ENCODE results near the gene PIK3CD. TPM values are rescaled to one million over a fixed set of nuclear protein-coding genes. Genes with fewer than 3 reads are reported as not detected.

Gene PIK3CD
- total and polyA plus RNA-seq, 10 of the 15 experiments (the other 5 are each of a cell fraction or from before 2014, with no cell fraction given) = 7.0 to 101 (median 51.1) TPM

DNA sequence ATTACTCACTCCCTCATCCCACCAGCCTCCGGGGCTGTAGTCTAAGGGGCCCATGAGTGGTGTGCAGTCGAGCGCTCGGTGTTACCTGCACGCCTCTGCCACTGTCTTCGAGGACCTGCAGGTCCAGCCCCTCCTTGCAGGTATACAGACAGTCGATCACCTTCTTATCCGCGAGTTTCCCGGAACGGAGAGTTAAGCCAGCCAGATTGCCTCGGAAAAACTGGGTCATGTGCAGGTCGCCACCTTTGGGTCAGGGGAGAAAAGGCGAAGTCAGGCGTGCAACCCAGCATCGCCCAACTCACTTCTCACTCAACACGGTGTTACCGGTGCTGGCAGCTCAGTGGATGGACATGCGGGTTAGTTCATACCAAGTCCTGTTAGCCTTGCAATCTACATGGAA lies 84.3 kb downstream of the PIK3CD start (continued):
- TF ChIP-seq NRF1 (conservative IDR thresholded peaks at IDR 0.05; ENCODE audit: low read depth, low read length) = no peak

DNA sequence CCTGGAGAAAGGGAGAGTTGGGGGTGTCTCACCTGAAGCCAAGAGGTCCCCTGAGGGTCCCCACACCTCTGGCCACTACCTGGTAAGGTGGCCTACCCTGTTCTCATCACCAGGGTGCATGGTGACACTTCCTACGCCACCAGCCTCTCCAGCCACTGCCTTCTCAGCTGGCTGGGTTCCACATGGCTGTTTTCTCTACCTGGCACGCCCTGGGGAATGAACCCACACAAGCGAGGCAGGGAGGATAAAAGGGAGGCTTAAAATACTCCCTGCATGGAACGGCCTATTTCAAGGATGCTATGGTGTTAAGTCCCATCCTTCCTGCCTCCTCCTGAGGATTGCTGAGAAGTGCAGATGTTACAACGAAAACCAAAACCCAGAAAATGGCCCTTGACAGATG lies 84.7 kb downstream of the PIK3CD start:
- Histone ChIP-seq H3K36me3 (ENCODE audit: control insufficient read depth in 2 of 2, insufficient read depth in 2 of 2, low read length in 1 of 2) (peaks cover 38 to 39% of the 10 kb centered on the region in 2 experiments), H3K4me2 (ENCODE audit: control insufficient read depth, insufficient read depth) (no peak overlapping the region), H3K4me3 (no peak overlapping the region), H3K79me2 (ENCODE audit: control insufficient read depth, insufficient read depth, low read length) (no peaks in the 10 kb centered on the region), H3K9me3 (replicated peaks; ENCODE audit: control insufficient read depth, insufficient read depth, low read length) (no peaks in the 10 kb centered on the region; the same call in 2 of the 3 replicates), H3K9ac (ENCODE audit: control insufficient read depth, insufficient read depth, low read length) (no peak overlapping the region), H3K4me1 (ENCODE audit: control insufficient read depth, insufficient read depth, low read length) (peaks cover 5% of the 10 kb centered on the region; the same call in 1 of the 2 replicates), H3K27me3 (replicated peaks in 1 of 2; ENCODE audit: control insufficient read depth in 2 of 2, insufficient read depth in 2 of 2, low read length in 1 of 2) (no peaks in the 10 kb centered on the region), H3K27ac (ENCODE audit: control insufficient read depth, insufficient read depth) (no peak overlapping the region), H4K20me1 (ENCODE audit: control insufficient read depth, insufficient read depth) (no peaks in the 10 kb centered on the region), H2AFZ (ENCODE audit: control insufficient read depth, low read depth, low read length) (no peak overlapping the region)
- ChIA-PET RAD21 (ENCODE audit: unreplicated experiment) (no interaction called here), SMC1A (ENCODE audit: uncharacterized antibody, unreplicated experiment) (no interaction called here), CTCF (interaction anchor here (0.8 to 1.3 kb wide), 2 partner anchors 14 to 51 kb away, joined by 3 to 4 read pairs; no protein-coding TSS in a partner anchor), POLR2A (no interaction called here)
- ATAC-seq = no peak
- in situ Hi-C loops (cut with MboI) (no loop called here), intact Hi-C loops (cut with micrococcal nuclease; ENCODE audit: unreplicated experiment) (no loop called here)
- TF ChIP-seq FOXK2 (IDR thresholded peaks at IDR 0.05) (no peak), ZBED1 (IDR thresholded peaks at IDR 0.05; ENCODE audit: borderline replicate concordance) (no peak), IRF4 (IDR thresholded peaks at IDR 0.05; ENCODE audit: low read depth, low read length) (no peak), SP1 (IDR thresholded peaks at IDR 0.05; ENCODE audit: low read depth, low read length) (no peak), STAT1 (conservative IDR thresholded peaks at IDR 0.05) (no peak), ZNF24 (IDR thresholded peaks at IDR 0.05) (no peak), SIX5 (IDR thresholded peaks at IDR 0.05; ENCODE audit: low read depth, low read length, severe bottlenecking) (no peak), RCOR1 (conservative IDR thresholded peaks at IDR 0.05; ENCODE audit: low read depth, low read length) (no peak), MEF2B (IDR thresholded peaks at IDR 0.05; ENCODE audit: partially characterized antibody, poor library complexity, severe bottlenecking) (no peak), EZH2 (IDR thresholded peaks at IDR 0.05; ENCODE audit: borderline replicate concordance, control insufficient read depth, low read depth, low read length) (no peak), NFYB (IDR thresholded peaks at IDR 0.05; ENCODE audit: insufficient read depth, low read depth, low read length) (no peak), PAX5 (IDR thresholded peaks at IDR 0.05; ENCODE audit: borderline replicate concordance, low read depth, low read length) (no peak)
- TF ChIP-seq, protein P1, sequence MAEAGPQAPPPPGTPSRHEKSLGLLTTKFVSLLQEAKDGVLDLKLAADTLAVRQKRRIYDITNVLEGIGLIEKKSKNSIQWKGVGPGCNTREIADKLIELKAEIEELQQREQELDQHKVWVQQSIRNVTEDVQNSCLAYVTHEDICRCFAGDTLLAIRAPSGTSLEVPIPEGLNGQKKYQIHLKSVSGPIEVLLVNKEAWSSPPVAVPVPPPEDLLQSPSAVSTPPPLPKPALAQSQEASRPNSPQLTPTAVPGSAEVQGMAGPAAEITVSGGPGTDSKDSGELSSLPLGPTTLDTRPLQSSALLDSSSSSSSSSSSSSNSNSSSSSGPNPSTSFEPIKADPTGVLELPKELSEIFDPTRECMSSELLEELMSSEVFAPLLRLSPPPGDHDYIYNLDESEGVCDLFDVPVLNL (IDR thresholded peaks at IDR 0.05; ENCODE audit: low read depth, low read length) = no peak
- TF ChIP-seq, protein P2, sequence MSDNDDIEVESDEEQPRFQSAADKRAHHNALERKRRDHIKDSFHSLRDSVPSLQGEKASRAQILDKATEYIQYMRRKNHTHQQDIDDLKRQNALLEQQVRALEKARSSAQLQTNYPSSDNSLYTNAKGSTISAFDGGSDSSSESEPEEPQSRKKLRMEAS (IDR thresholded peaks at IDR 0.05; ENCODE audit: low read depth, low read length) = no peak
- TF ChIP-seq, protein P3, sequence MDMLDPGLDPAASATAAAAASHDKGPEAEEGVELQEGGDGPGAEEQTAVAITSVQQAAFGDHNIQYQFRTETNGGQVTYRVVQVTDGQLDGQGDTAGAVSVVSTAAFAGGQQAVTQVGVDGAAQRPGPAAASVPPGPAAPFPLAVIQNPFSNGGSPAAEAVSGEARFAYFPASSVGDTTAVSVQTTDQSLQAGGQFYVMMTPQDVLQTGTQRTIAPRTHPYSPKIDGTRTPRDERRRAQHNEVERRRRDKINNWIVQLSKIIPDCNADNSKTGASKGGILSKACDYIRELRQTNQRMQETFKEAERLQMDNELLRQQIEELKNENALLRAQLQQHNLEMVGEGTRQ (IDR thresholded peaks at IDR 0.05; ENCODE audit: borderline replicate concordance, low read depth, low read length) = no peak
- TF ChIP-seq, protein P4, sequence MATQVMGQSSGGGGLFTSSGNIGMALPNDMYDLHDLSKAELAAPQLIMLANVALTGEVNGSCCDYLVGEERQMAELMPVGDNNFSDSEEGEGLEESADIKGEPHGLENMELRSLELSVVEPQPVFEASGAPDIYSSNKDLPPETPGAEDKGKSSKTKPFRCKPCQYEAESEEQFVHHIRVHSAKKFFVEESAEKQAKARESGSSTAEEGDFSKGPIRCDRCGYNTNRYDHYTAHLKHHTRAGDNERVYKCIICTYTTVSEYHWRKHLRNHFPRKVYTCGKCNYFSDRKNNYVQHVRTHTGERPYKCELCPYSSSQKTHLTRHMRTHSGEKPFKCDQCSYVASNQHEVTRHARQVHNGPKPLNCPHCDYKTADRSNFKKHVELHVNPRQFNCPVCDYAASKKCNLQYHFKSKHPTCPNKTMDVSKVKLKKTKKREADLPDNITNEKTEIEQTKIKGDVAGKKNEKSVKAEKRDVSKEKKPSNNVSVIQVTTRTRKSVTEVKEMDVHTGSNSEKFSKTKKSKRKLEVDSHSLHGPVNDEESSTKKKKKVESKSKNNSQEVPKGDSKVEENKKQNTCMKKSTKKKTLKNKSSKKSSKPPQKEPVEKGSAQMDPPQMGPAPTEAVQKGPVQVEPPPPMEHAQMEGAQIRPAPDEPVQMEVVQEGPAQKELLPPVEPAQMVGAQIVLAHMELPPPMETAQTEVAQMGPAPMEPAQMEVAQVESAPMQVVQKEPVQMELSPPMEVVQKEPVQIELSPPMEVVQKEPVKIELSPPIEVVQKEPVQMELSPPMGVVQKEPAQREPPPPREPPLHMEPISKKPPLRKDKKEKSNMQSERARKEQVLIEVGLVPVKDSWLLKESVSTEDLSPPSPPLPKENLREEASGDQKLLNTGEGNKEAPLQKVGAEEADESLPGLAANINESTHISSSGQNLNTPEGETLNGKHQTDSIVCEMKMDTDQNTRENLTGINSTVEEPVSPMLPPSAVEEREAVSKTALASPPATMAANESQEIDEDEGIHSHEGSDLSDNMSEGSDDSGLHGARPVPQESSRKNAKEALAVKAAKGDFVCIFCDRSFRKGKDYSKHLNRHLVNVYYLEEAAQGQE (IDR thresholded peaks at IDR 0.05; ENCODE audit: low read depth, low read length) = no peak
- BruUV-seq (replicated peaks) = no TSS peak
- WGBS (ENCODE audit: insufficient coverage, insufficient replicate concordance, low lambda C conversion rate, missing lambda C conversion rate) = 48% methylated on average over 5 of the region's 5 CpGs
- DNase-seq (ENCODE audit: low read depth, low spot score) = no peak
- FAIRE-seq = no peak
